NCI-H187 (cell line): Measurements from ENCODE around the gene ACTL6B.

Source experiments
- DNase-seq, 2 experiments: peaks; one replicate each; lab custom pipeline; 2025; lab: John Stamatoyannopoulos, UW

Gene ACTL6B

DNA sequence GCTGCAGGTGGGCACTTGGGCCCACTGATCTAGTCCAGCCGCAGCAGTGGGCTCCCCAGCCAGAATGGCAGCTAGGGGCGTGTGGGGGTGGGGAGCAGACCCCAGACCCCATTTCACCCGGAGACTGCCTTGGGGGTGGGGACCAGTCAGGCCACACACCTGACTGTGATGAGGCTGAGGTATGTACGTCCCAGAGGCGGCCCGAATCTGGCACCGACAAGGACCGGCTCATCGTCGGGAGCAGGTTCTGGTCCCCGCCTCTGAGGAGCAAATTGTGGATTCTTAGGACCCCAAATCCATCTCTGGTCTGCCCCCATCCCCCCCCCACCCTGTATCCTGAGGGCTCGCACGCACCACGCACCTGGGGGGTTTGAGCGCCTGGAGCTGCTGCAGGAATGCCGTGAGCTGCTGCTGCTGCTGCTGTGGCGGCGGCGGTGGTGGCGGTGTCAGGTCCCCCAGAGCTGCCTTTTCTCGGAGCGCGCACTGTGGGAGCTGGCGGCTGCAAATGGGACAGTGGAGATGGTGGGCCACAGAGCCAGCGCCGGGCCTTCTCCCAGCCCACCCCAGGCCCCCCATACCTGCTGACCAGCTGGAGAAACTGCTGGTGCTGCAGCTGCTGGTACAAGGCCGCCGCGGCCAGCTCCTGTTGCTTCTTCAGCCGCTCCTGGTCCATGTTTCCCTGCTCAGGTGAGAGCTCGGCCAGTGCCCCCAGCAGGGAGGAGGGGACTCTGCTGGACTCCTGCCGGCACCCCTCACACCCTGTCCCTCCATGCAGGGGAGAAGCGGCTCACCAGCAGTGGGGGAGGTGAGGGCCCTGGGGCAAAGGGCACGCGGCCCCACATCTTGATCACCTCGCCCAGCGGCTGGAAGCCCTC is 27.6 kb upstream of the ACTL6B start:
- no peak for DNase-seq

DNA sequence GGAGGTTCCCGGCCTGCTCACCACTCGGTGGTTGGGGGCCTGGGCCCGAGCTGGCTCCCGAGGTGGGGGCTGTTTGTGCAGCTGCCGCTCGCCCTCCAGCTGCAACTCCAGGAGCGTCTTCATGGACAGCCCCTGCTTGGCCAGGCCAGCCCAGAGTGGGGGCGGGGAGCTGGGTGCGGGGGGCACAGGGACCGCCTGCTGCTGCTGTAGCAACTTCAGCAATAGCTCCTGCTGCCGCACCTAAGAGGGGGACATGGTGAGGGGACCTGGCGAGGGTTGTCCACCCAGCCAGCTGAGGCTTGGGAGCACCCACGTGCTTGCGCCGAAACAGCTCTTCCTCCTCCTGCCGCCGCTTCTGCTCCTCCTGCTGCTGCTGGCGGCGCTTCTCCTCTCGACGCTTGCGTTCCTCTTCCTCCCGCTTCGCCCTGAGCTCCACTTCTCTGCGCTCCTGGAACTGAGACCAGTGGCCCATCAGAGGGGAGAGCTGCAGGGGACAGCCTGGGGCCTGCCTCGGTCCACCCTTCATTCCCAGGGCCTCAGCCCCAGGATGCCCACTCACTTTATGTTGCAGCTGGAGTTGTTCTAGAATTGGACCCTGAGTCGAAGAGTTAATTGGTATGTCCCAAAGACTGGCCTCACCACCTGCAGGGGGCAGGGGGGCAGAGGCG is 26.9 kb upstream of the ACTL6B start:
- DNase-seq, result no peak

DNA sequence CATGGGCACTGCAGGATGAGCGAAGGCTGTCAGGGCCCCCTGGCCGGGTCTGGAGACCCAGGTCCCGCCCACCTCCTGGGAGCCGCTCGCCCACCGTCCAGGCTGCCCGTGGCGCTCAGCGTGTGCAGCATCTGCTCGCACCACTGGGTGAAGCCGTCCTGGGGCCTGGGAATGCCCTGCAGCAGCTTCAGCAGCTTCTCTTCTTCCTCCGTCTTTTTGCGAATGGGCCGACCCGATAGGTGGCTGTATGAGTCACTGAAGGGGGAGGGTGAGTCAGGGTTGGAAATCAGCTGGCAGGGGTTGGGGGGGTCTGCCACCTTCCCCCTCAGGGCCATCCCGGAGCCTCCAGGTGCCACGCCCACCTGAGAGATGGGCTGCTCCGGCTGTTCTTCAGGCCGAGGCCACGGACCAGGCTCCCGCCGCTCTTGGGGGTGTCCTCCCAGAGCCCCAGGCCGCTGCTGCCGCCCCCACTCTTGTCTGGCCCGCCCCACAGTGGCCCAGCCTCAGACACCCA is 26.0 kb upstream of the ACTL6B start:
- DNase-seq, result no peak

DNA sequence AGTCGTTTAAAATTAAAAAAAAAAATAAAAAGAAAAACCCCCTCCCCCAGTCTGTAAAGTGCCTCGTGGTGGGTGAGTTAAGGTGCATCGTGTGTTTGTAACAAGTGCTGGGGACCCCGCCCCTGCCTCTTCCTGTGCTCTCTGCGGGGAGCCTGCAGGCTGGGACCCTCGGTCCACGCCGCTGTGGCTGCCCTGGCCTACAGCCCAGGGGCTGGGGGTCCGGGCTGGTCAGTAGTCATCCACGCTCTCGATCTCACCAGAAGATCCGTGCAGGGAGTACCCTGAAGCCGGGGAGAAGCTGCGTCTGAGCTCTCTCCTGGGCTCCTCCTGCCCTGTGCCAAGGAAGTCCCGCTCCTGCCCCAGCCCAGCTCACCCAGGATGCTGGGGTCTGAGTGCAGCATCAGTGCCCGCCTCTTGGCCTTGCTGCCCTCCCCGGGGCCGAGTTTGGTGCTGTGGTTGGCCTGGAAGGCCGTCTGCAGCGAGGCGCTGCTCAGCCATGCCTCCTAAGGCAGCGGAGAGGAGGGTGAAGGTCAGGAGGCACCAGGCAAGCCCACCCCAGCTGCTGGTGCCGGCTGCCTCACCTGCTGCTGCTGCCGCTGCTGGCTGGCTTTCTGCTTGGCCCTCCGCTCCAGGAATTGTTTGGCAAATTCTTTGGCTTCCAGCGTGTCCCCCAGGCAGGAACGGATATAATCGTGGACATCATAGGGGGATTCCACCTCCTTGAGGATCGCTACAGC is 25.4 kb upstream of the ACTL6B start:
- no peak for DNase-seq

DNA sequence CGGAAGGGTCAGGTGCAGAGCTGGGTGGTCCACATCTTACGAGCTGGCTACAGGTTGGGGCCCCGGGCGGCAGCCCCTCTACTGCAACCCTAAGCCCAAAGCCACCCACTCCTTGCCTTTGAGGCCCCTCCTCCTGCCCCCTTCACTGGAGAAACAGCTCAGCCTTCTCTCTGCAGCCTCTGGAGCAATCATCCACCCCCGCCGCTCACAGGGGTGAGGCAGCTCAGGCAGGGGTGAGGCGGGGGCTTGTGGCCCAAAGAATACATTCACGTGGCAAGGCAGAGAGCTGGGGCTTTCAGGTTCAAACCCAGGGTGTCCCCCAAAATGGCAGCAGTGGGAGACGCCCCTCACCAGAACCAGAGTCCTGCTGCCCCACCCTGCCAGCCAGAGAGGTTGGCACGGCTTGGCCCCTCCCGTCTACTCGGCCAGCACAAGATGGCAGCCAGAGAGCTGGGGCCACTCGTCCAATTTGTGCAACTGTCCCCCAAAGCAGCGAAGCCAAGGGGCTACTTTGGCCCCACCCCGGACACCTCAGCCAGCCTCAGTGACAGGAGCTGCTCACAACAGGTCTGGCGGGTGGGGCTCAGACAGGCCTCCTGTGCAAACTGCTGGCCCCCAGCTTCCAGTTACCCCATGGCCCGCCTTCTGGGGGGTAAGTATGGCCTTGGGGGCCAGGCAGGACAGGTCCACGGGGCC is 24.5 kb upstream of the ACTL6B start:
- no peak for DNase-seq

DNA sequence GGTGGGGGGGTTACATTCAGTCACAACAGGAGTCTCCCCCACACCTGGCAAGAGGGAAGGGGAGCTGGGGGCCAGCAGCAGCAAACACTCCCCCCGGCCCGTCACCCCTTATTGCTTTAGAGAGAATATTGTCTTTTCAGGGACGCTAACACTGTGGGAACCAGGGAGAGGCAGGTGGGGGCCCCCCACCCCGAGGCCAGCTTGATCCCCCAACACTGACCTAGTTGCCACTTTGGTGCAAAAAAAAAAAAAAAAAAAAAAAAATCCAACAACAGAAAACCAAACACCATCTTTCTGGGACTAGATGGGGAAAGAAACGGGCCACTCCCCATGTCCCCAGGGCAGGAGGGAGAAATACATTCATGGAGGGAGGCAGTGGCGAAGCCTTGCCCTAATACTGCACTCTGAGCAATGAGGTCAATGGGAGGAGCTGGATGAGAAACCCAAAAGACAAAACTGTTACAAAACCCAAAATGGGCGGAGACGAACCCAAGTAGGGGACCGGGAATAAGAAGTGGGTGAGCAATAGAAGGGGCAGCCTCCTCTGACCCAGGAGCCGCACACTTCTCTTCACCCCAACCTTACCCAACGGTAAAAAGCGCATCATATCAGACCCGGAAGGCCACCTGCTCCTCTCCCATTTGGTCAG is 23.8 kb upstream of the ACTL6B start:
- DNase-seq, result no peak

DNA sequence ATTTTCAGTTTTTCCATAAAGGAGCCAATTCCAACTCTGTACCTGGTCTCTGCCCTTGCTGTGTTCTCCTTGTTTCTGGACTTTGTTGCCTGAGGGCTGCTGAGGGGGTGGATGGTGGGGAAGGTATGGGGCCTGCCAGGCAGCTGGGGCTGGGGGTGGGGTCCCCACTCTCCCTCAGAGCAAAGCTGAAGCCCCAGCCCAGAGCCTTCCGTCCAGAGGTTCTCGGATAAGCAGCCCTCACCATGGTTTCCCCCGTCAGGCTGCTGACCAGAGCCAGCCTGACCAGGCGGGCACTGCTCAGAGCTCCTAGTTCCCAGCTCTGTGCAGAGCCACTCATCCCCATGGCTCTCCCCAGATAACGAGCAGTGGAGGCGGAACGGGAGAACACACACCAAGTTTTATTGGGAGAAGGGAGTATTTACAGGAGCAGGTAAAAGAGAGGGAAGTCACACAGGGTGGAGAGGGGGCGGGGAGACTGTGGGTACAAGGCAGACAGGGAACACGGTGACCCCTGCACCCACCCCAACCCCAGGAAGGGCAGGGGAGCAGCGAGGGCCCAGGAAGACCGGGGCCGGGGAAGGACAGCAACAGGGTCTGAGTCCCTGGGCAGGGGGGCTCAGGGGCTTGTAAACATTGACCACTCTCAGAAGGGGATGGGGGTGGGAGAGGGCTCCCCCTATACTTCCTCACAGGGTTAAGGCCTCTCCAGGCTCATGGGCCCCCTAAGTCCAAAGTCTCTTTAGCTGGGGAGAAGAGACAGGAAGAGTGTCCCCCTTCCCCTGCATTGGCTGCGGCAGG is 23.1 kb upstream of the ACTL6B start:
- no peak for DNase-seq

DNA sequence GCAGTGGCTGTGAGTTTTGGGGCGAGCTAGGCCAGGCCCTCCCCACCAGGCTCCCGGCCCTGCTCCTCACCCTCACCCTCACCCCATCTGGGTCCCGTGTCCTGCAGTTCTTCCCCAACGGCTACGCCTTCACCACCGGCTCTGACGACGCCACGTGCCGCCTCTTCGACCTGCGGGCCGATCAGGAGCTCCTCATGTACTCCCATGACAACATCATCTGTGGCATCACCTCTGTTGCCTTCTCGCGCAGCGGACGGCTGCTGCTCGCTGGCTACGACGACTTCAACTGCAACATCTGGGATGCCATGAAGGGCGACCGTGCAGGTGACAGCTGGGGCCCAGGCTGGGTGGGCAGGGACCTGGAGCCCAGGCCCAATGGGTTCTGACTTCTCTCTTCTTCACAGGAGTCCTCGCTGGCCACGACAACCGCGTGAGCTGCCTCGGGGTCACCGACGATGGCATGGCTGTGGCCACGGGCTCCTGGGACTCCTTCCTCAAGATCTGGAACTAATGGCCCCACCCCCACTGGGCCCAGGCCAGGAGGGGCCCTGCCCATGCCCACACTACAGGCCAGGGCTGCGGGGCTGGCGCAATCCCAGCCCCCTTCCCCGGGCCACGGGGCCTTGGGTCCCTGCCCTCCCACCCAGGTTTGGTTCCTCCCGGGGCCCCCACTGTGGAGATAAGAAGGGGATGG is 22.2 kb upstream of the ACTL6B start:
- no peak for DNase-seq

DNA sequence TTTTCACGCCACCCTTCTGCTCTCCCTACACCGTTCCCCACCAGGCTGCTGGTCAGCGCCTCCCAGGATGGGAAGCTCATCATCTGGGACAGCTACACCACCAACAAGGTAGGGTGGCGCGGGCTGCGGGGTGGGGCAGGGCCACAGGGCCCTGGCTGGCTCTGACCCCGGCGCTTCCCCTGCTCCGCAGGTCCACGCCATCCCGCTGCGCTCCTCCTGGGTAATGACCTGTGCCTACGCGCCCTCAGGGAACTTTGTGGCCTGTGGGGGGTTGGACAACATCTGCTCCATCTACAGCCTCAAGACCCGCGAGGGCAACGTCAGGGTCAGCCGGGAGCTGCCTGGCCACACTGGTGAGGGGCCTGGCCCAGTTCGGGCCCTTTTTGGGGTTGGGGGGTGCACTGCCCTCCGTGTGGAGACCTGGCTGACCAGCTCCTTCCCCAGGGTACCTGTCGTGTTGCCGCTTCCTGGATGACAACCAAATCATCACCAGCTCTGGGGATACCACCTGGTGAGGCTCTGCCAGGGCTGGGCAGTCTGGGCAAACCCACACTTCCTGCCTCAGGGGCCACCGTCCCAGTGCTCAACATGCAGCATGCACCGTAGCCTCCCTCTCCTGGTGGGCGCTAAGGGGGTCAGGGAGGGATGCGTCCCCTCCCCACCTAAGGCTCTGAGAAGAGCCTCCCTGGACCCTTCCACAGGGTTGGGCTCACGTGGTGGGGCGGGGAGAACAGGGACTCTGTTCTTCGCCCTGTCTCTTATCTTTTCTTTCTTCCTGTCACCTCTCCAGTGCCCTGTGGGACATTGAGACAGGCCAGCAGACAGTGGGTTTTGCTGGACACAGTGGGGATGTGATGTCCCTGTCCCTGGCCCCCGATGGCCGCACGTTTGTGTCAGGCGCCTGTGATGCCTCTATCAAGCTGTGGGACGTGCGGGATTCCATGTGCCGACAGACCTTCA is 21.3 kb upstream of the ACTL6B start:
- no peak for DNase-seq

DNA sequence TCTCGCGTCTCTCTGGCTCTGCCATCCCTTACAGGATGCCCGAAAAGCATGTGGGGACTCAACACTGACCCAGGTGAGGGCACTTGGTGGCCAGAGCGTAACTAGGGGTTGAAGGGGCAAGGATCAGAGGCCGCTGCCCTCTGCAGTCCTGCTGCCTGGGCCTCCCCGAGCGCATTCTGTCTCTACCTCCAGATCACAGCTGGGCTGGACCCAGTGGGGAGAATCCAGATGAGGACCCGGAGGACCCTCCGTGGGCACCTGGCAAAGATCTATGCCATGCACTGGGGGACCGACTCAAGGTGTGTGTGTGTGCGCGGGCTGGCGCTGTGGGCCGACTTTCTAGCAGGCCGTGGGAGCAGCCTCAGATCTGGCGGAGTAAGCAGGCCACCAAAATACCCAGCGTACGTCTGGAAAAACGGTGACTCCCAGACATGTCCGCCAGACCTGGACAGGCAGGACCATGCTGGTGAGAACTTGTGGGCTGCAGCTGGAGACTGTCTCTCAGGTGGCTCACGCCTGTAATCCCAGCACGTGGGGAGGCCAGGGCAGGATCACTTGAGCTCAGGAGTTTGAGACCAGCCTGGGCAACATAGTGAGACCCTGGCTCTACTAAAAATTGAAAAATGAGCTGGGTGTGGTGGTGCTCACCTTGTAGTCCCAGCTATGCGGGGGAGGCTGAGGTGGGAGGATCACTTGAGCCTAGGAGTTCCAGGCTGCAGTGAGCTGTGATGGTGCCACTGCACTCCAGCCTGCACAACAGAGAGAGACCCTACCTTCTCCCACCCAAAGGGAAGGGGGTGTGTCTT is 20.5 kb upstream of the ACTL6B start:
- no peak for DNase-seq

DNA sequence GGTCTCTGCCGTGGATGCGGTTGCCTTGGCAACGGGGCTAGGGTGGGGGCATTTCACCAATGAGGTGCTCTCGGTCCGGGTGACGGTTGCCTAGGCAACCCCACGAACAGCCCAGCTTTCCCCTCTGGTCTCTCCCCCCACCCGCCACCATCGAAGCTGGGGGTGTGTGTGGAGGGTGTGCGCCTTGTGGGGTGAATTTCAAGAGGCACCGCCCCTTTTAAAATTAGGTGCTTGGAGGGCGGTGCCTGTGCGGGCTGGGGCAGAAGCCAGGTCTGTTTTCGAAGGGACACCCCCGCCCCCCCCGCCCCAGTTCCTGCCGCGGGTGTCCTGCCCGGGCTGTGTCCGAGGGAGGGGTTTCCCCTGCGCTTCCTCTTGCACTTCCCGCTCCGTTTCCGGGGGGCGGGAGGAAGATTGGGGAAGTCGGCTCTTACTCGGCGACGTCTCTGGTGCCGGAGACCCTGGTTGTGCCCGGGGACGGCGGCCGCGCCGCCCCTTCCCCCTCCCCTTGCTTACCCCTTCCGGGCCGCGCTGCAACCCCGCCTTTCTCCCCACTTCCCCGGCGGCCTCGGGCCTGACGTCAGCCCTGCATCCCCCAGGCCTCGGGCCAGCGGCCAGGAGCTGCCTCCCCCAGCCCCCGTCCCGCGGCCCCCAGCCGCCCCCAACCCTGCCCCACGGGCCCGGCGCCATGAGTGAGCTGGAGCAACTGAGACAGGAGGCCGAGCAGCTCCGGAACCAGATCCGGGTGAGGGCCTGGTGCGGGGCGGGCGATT is 19.5 kb upstream of the ACTL6B start:
- no peak for DNase-seq

DNA sequence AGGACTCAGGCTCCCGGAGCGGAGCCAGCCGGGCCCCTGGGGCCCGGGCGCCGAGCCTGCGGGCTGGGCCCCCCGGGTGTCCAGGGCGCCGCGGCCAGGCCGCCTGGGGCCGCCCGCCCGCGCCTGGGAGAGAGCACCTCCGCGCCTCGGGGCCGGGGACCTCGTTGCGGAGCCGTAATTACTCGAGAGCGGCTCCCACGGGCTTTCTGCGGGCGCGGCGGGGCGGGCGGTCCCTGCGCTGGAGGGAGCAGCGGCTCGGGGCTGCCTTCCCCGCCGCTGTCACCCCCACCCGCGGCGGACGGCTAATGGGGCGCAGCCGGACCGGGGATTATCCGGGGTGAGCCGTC is 18.8 kb upstream of the ACTL6B start:
- no peak for DNase-seq

DNA sequence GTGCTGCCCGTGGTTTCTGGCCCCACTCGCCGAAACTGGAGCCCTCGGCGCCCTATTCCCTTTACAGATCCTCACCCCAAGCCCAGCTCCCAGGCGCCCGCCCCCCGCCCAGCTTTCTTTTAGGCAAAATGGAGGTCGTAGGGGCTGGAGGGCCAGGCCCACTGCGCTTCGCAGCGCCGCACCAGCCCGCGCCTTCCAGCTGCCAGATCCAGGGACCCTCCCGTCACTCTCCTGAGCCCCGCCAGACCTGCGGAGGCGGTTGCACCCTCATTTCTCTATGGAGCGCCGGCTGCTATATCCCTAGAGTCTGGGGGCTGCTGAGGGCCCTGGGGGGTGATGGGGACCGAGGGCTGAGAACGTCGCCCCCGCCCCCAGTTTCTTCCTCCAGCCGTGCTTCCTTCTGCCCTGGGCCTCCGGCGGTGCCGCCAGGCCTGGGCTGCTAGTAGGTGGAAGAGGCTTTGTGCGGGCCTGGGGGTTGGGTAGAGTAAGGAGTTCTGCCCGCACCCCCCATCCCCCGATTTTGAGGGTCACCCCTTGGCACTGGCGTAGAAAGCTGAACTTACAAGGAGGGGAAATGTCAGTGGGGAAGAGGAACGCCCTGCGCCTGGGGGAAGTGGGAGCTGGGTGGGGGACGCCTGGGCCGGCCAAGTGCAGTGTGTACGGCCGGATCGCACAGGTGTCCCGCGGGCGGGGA is 18.3 kb upstream of the ACTL6B start:
- DNase-seq, result no peak

DNA sequence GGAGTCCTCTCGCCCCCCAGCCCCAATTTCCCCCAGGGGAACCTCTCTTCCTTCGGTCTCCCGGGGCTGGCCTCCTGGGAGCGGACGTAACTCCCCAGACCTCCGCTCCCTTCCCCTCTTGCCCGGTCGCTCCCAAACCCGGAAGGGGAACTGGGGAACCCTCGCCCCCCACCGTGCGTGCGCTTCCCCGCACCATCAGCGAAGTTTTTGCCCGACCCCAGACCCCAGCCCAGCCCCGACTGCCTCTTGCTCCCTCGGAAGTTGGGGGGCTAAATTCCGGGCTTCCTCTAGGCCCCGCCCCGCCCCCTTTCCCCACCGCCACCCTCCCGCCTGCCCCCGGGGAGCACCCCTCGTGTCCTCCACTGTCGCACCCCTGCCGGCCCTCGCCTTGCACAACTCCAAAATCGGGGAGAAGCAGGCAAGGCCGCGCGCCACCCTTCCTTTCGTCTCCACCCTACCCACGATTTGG is 17.7 kb upstream of the ACTL6B start:
- peak in 1 of 2 experiments; percentile 53 for DNase-seq

DNA sequence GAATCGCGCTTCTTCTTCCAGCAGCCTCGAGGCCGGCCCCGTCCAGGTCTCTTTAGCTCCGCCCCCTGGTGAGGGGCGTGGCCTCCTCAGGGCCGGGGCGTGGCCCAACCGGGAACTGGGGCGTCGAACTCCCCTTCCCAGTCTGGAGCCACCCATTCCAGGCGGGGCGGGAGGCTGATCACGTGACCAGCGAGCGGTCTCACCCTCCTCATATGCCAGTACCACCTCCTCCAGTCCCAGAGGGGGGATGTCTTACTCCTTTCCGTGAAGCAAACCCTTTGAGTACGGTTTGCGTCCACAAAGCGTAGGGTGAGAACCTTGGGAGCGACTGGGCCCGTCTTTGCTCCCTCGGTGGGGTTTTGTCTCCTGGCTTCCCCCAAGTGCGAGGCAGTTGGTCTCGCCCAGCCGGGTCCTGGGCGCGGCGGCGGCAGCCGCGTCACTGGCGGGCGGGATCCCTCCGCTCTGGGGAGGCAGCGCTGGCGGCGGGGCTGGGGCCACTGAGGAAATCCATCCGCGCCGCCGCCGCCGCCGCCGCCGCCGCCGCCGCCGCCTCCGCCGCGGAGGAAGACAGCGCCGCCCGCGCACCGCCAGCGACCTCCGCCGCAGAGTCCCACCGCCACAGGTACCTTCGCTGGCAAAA is 17.2 kb upstream of the ACTL6B start, which contains the start of gene GNB2:
GNB2 (plus strand) TSS at position 439 of the 640 bp plus-strand sequence. CDS start 2,526 bp downstream, outside the sequence.
- DNase-seq, result peak; percentile 98 to 99
